ENCODE data around the gene ZBED4.

The ZBED4 gene

GRCh38 chr22:49924113-49924833 lies 70.6 kb downstream of the ZBED4 start:
- DNase-seq = no peak

- DNase-seq = peak in 3 of 4 experiments; percentile 25 to 59 (median 36)
Observed at GRCh38 chr22:49925525-49926128, 72.0 kb downstream of the ZBED4 start.

- no peak for DNase-seq
Observed at GRCh38 chr22:49926916-49927315, 73.3 kb downstream of the ZBED4 start.

GRCh38 chr22:49927483-49928184 lies 74.0 kb downstream of the ZBED4 start:
- DNase-seq = no peak

- no peak for DNase-seq
Observed at GRCh38 chr22:49928185-49928495, 74.5 kb downstream of the ZBED4 start.

- no peak for DNase-seq
Observed at GRCh38 chr22:49928555-49929210, 75.0 kb downstream of the ZBED4 start.

- DNase-seq = peak; percentile 63 to 78 (median 66)
Observed at GRCh38 chr22:49929211-49929979, 75.8 kb downstream of the ZBED4 start.

- DNase-seq = no peak
Observed at GRCh38 chr22:49929994-49930575, 76.4 kb downstream of the ZBED4 start.

- no peak for DNase-seq
Observed at GRCh38 chr22:49930596-49931412, 77.2 kb downstream of the ZBED4 start.

GRCh38 chr22:49933236-49934159 lies 79.9 kb downstream of the ZBED4 start:
- no peak for DNase-seq

GRCh38 chr22:49934160-49934890 lies 80.7 kb downstream of the ZBED4 start:
- peak in 1 of 4 experiments; percentile 26 for DNase-seq

GRCh38 chr22:49934891-49935557 lies 81.4 kb downstream of the ZBED4 start:
- peak; percentile 43 to 94 (median 68) for DNase-seq

- peak in 1 of 4 experiments; percentile 59 for DNase-seq
Observed at GRCh38 chr22:49935561-49935960, 81.9 kb downstream of the ZBED4 start.

GRCh38 chr22:49936018-49936972 lies 82.7 kb downstream of the ZBED4 start:
- DNase-seq = peak; percentile 63 to 95 (median 84)

GRCh38 chr22:49936973-49937757 lies 83.5 kb downstream of the ZBED4 start:
- DNase-seq = no peak

GRCh38 chr22:49937758-49938564 lies 84.3 kb downstream of the ZBED4 start:
- DNase-seq = no peak
